Neural cell (in vitro differentiated cells): Measurements from ENCODE around the gene XIRP1. TPM values are rescaled to one million over a fixed set of nuclear protein-coding genes. Genes with fewer than 3 reads are reported as not detected.

ENCODE experiments used
- H2AFZ ChIP-seq: fragments of 200-600, 300-800 bp; sonication (generic), shearing (Covaris generic); 2 replicates; pipeline ENCODE4 v1.6.0; 2014; ENCODE audit warnings: low read depth, mild to moderate bottlenecking, antibody characterized with exemption, low read length, moderate library complexity
- H3F3A ChIP-seq: fragments of 200-600 bp; shearing (Covaris generic); 2 replicates; pipeline ENCODE4 v1.6.1; 2016; ENCODE audit warnings: mild to moderate bottlenecking, moderate library complexity, mixed read lengths, antibody characterized with exemption, low read length; ENCODE audit not compliant: insufficient read depth, poor library complexity, severe bottlenecking
- H3K27ac ChIP-seq: fragments of 200-600, 300-800 bp; sonication (generic), shearing (Covaris generic); 2 replicates; pipeline ENCODE4 v1.5.1; 2014; ENCODE audit warnings: mild to moderate bottlenecking, low read length, moderate library complexity
- H3K27me3 ChIP-seq: fragments of 300-800, 200-600 bp; sonication (generic), shearing (Covaris generic); 2 replicates; pipeline ENCODE4 v1.6.0; 2014; ENCODE audit warnings: mild to moderate bottlenecking, low read depth, low read length, moderate library complexity; ENCODE audit not compliant: insufficient read depth
- H3K36me3 ChIP-seq: fragments of 300-800, 200-600 bp; sonication (generic), shearing (Covaris generic); 2 replicates; pipeline ENCODE4 v1.5.1; 2014; ENCODE audit warnings: mild to moderate bottlenecking, antibody characterized with exemption, low read length, moderate library complexity; ENCODE audit not compliant: insufficient read depth
- H3K4me2 ChIP-seq: fragments of 300-800, 200-600 bp; sonication (generic), shearing (Covaris generic); 2 replicates; pipeline ENCODE4 v1.6.0; 2014; ENCODE audit warnings: mild to moderate bottlenecking, low read length
- H3K4me3 ChIP-seq: fragments of 300-800, 200-600 bp; sonication (generic), shearing (Covaris generic); 2 replicates; pipeline ENCODE4 v1.5.1; 2014; ENCODE audit warnings: mild to moderate bottlenecking, low read length, moderate library complexity
- H3K79me2 ChIP-seq: fragments of 200-600 bp; shearing (Covaris generic); replicated peaks from 2 replicates; pipeline ENCODE4 v1.6.0; 2014; ENCODE audit warnings: mild to moderate bottlenecking, low read length, moderate library complexity; ENCODE audit not compliant: insufficient read depth
- H3K9ac ChIP-seq: fragments of 300-800, 200-600 bp; sonication (generic), shearing (Covaris generic); 2 replicates; pipeline ENCODE4 v1.6.1; 2016; ENCODE audit warnings: mild to moderate bottlenecking, low read length, mixed read lengths
- H3K9me2 ChIP-seq: fragments of 200-600 bp; shearing (Covaris generic); 2 replicates; pipeline ENCODE4 v1.6.1; 2016; ENCODE audit warnings: mild to moderate bottlenecking, low read length, mixed read lengths; ENCODE audit not compliant: insufficient read depth
- H3K9me3 ChIP-seq: fragments of 200-600, 300-800 bp; sonication (generic), shearing (Covaris generic); 2 replicates; pipeline ENCODE4 v1.6.1; 2016; ENCODE audit warnings: mild to moderate bottlenecking, mixed run types, low read length, moderate library complexity, mixed read lengths
- H4K20me1 ChIP-seq: fragments of 200-600 bp; shearing (Covaris generic); 2 replicates; pipeline ENCODE4 v1.6.1; 2016; ENCODE audit warnings: mild to moderate bottlenecking, mixed run types; ENCODE audit not compliant: insufficient read depth
- CTCF ChIP-seq: fragments of 450-650 bp; IDR thresholded peaks from 2 replicates; pipeline ENCODE4 v1.5.1; 2014; ENCODE audit warnings: antibody characterized with exemption, mild to moderate bottlenecking, moderate library complexity; ENCODE audit not compliant: poor library complexity, severe bottlenecking
- EP300 ChIP-seq: fragments of 450-650 bp; conservative IDR thresholded peaks from 2 replicates; pipeline ENCODE4 v1.6.1; 2014; ENCODE audit warnings: antibody characterized with exemption, mild to moderate bottlenecking, moderate library complexity; ENCODE audit not compliant: poor library complexity, severe bottlenecking
- EZH2 ChIP-seq: fragments of 200-600, 300-800 bp; shearing (Covaris generic), sonication (generic); IDR thresholded peaks from 2 replicates; pipeline ENCODE4 v1.6.1; 2014; ENCODE audit warnings: antibody characterized with exemption, low read length, borderline replicate concordance, mild to moderate bottlenecking; ENCODE audit not compliant: insufficient read depth, poor library complexity, severe bottlenecking
- MXI1 ChIP-seq: fragments of 450-650 bp; conservative IDR thresholded peaks from 2 replicates; pipeline ENCODE4 v1.6.1; 2014; ENCODE audit warnings: antibody characterized with exemption, mild to moderate bottlenecking; ENCODE audit not compliant: poor library complexity, severe bottlenecking
- POLR2AphosphoS5 ChIP-seq: IDR thresholded peaks from 2 replicates; pipeline ENCODE4 v1.6.1; 2012
- RAD21 ChIP-seq: fragments of 450-650 bp; conservative IDR thresholded peaks from 2 replicates; pipeline ENCODE4 v1.6.1; 2014; ENCODE audit warnings: antibody characterized with exemption, mild to moderate bottlenecking, moderate library complexity
- SMC3 ChIP-seq: fragments of 450-650 bp; conservative IDR thresholded peaks from 2 replicates; pipeline ENCODE4 v1.6.1; 2014; ENCODE audit warnings: antibody characterized with exemption, mild to moderate bottlenecking, moderate library complexity; ENCODE audit not compliant: poor library complexity
- TAF1 ChIP-seq: IDR thresholded peaks from 2 replicates; pipeline ENCODE4 v1.6.1; 2012; ENCODE audit warnings: low read depth
- polyA plus RNA-seq: library from polyadenylated mRNA; depleted of rRNA; stranded (reverse); fragments of >200 nt; gene quantifications from 2 replicates; pipeline ENCODE4 v1.2.3, GENCODE V29; 2014
- TF ChIP-seq, protein P1 (sequence below): IDR thresholded peaks from 2 replicates; pipeline ENCODE4 v1.6.1; 2012; ENCODE audit warnings: borderline replicate concordance

The XIRP1 gene
- polyA plus RNA-seq, 1 donor from 2014 or later = not detected

GRCh38 chr3:39164414-39164813 is 28.0 kb downstream of the XIRP1 start:
- no peaks in the 10 kb centered on the region for H3K9me2 ChIP-seq
- no peaks in the 10 kb centered on the region for H3K79me2 ChIP-seq
- no peaks in the 10 kb centered on the region for H3K27me3 ChIP-seq
- H3K4me2 ChIP-seq = no peak overlapping the region
- H3K27ac ChIP-seq = no peak overlapping the region
- no peaks in the 10 kb centered on the region for H3K9me3 ChIP-seq
- no peak overlapping the region for H3K4me3 ChIP-seq
- no peaks in the 10 kb centered on the region for H3K36me3 ChIP-seq
- TF ChIP-seq RAD21 (no peak), SMC3 (no peak), CTCF (no peak), EP300 (no peak), EZH2 (no peak), MXI1 (no peak), POLR2AphosphoS5 (no peak), TAF1 (no peak)
- TF ChIP-seq, protein P1, sequence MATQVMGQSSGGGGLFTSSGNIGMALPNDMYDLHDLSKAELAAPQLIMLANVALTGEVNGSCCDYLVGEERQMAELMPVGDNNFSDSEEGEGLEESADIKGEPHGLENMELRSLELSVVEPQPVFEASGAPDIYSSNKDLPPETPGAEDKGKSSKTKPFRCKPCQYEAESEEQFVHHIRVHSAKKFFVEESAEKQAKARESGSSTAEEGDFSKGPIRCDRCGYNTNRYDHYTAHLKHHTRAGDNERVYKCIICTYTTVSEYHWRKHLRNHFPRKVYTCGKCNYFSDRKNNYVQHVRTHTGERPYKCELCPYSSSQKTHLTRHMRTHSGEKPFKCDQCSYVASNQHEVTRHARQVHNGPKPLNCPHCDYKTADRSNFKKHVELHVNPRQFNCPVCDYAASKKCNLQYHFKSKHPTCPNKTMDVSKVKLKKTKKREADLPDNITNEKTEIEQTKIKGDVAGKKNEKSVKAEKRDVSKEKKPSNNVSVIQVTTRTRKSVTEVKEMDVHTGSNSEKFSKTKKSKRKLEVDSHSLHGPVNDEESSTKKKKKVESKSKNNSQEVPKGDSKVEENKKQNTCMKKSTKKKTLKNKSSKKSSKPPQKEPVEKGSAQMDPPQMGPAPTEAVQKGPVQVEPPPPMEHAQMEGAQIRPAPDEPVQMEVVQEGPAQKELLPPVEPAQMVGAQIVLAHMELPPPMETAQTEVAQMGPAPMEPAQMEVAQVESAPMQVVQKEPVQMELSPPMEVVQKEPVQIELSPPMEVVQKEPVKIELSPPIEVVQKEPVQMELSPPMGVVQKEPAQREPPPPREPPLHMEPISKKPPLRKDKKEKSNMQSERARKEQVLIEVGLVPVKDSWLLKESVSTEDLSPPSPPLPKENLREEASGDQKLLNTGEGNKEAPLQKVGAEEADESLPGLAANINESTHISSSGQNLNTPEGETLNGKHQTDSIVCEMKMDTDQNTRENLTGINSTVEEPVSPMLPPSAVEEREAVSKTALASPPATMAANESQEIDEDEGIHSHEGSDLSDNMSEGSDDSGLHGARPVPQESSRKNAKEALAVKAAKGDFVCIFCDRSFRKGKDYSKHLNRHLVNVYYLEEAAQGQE = no peak
- no peaks in the 10 kb centered on the region for H4K20me1 ChIP-seq
- no peak overlapping the region for H3K9ac ChIP-seq
- no peak overlapping the region for H2AFZ ChIP-seq
- H3F3A ChIP-seq = no peaks in the 10 kb centered on the region

DNA sequence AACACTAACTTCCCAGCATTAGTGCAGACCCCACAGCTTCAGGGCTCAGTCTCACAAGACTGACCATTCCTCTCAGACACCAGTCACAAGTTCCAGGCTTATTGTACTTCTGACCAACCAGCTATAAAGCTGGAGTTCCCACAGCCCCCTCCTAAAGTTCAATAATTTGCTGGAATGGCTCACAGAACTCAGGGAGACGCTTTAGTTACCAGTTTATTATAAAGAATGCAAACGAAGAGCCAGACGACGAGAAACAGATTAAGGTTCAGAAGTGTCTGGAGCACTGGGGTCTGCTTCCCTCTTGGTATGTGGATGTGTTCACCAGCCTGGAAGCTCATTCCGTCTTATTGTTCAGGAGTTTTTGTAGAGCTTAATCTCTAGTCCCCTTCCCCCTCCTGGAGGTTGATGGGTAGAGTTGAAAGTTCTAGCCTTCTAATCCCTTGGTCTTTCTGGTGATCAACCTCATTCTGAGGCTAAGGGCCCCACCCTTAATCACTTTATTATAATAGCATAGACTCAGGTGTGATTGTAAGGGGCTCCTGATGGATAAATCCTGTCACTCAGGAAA is 34.2 kb downstream of the XIRP1 start:
- no peak overlapping the region for H3K4me3 ChIP-seq
- TF ChIP-seq MXI1 = no peak
- TF ChIP-seq EZH2 = no peak

DNA sequence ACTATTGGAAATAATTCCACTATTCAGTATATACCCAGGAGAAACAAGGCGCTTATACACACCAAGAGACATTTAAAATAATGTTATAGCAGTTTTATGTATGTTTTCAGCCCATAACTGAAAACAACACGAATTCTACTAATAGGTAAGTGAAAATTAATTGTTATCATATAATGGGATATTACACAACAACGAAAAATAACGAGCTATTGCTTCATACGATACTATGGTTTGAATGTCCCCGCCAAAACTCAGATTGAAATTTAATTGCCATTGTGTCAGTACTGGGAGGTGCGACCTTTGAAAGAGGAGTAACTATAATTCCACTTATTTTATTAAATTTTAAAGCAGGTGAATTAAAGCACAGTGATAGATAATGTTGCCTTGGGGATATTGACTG is 35.0 kb downstream of the XIRP1 start:
- no peak overlapping the region for H3K4me2 ChIP-seq
- no peaks in the 10 kb centered on the region for H3K9me3 ChIP-seq
- H4K20me1 ChIP-seq = no peaks in the 10 kb centered on the region
- TF ChIP-seq EP300 (no peak), POLR2AphosphoS5 (no peak), TAF1 (no peak), MXI1 (no peak), RAD21 (no peak), EZH2 (no peak), SMC3 (no peak), CTCF (no peak)
- TF ChIP-seq, protein P1 = no peak
- no peaks in the 10 kb centered on the region for H3K79me2 ChIP-seq
- H3F3A ChIP-seq = no peaks in the 10 kb centered on the region
- H3K36me3 ChIP-seq = no peaks in the 10 kb centered on the region
- no peak overlapping the region for H3K4me3 ChIP-seq
- no peak overlapping the region for H3K27ac ChIP-seq
- no peak overlapping the region for H2AFZ ChIP-seq
- H3K27me3 ChIP-seq = peaks cover 9% of the 10 kb centered on the region
- no peak overlapping the region for H3K9ac ChIP-seq
- no peaks in the 10 kb centered on the region for H3K9me2 ChIP-seq

More for the DNA sequence above, 34.2 kb downstream of the XIRP1 start:
- Histone ChIP-seq H2AFZ (no peak overlapping the region), H3K36me3 (no peaks in the 10 kb centered on the region), H3F3A (no peaks in the 10 kb centered on the region), H3K9me3 (no peaks in the 10 kb centered on the region), H4K20me1 (no peaks in the 10 kb centered on the region), H3K9me2 (no peaks in the 10 kb centered on the region), H3K27ac (no peak overlapping the region), H3K27me3 (peaks cover under 1% of the 10 kb centered on the region), H3K79me2 (no peaks in the 10 kb centered on the region), H3K9ac (no peak overlapping the region), H3K4me2 (no peak overlapping the region)
